Heart right ventricle (tissue), 16 donors: Measurements from ENCODE around the gene SEMA4B. TPM values are rescaled to one million over a fixed set of nuclear protein-coding genes. Genes with fewer than 3 reads are reported as not detected.
A peak's percentile ranks its signal among the peaks of the same experiment; 100 is the strongest.

Experiments
- ATAC-seq, 8 donors: fragments of 200-7000 bp; cut with Tn5 transposase; one replicate each; pipeline ENCODE4 v1.9.1; 2020; ENCODE audit warnings: mild to moderate bottlenecking in 8 of 8, moderate library complexity in 8 of 8, moderate number of reproducible peaks in 1 of 8
- DNase-seq, 2 donors: peaks; one replicate each; pipeline ENCODE4 v3.0.0-alpha.2; 2020
- H3K27ac ChIP-seq, 10 donors: fragments of 200-600 bp; sonication (generic) in 2 of 10; one replicate each; pipeline versions ENCODE4 v1.5.0 to v1.8.0; 2020 to 2022; ENCODE audit warnings: mild to moderate bottlenecking in 3 of 10
- H3K27me3 ChIP-seq, 7 donors: fragments of 200-600 bp; one replicate each; pipeline ENCODE4 v1.8.0; 2021 to 2022; ENCODE audit warnings: mild to moderate bottlenecking in 2 of 7
- H3K36me3 ChIP-seq, 9 donors: fragments of 200-600 bp; sonication (generic) in 1 of 9; one replicate each; pipeline versions ENCODE4 v1.5.0 to v1.8.0; 2020 to 2022; ENCODE audit warnings: mild to moderate bottlenecking in 2 of 9
- H3K4me1 ChIP-seq, 9 donors: fragments of 200-600 bp; sonication (generic) in 1 of 9; one replicate each; pipeline versions ENCODE4 v1.5.0 to v1.8.0; 2020 to 2022; ENCODE audit warnings: mild to moderate bottlenecking in 4 of 9
- H3K4me3 ChIP-seq, 10 donors: fragments of 200-600 bp; sonication (generic) in 2 of 10; one replicate each; pipeline versions ENCODE4 v1.5.0 to v1.8.0; 2020 to 2022; ENCODE audit warnings: mild to moderate bottlenecking in 7 of 10, moderate library complexity in 2 of 10
- H3K9me3 ChIP-seq, 11 donors: fragments of 200-600 bp in 10 of 11; sonication (generic) in 2 of 11; one replicate each; pipeline versions ENCODE4 v1.5.0 to v1.8.0; 2013 to 2022; ENCODE audit warnings: mild to moderate bottlenecking in 2 of 11, control low read depth in 1 of 11, moderate library complexity in 1 of 11
- CTCF ChIP-seq, 9 donors: fragments of 200-600 bp; sonication (generic) in 2 of 9; IDR thresholded peaks; one replicate each; pipeline versions ENCODE4 v1.5.0 to v1.8.0; 2021 to 2022; ENCODE audit warnings: antibody characterized with exemption in 9 of 9, mild to moderate bottlenecking in 5 of 9, moderate library complexity in 1 of 9
- WGBS, 2 donors: extraction: QIAGEN DNeasy Blood & Tissue Kit; methylation state at CpG; one replicate each; pipeline ENCODE4 v1.1.7; 2013; ENCODE audit warnings: inconsistent platforms in 1 of 2; 5-methylcytosine and 5-hydroxymethylcytosine counted together
- intact Hi-C, 10 donors: fragments of 100-400 bp; cut with DNase I; formaldehyde crosslinking; loops; one replicate each; pipeline versions ENCODE4 v1.11.1 to v1.14.2; 2022
- polyA plus RNA-seq, 2 donors: library from polyadenylated mRNA; stranded (reverse); fragments of 200-250 nt; gene quantifications; one replicate each; pipeline ENCODE4 v1.2.3, GENCODE V29; 2013
- total RNA-seq, 10 donors: library from RNA; stranded (reverse); fragmentation: NEBNext Ultra II Directional in 3 of 10; extraction: Animal tissue kit (Norgen Biotek cat#: 25700) in 3 of 10; gene quantifications; one replicate each; pipeline versions ENCODE4 v1.2.1 to v1.2.4, GENCODE V29; 2021 to 2023
- donor health status: Arrhythmogenic right ventricular cardiomyopathy.
- donor health status: ischemic (EF 13 %, LVEDD 7.1; RV severe dilation, severe dysfunction).
- donor health status: healthy with polysubstance abuse.
- donor health status: DM: no; HTN: yes; CAD: no.
- donor health status: DM: no; HTN: no; CAD: no.
- donor health status: ischemic (EF 25% LVEDD 6.9; RV normal size, moderate dysfunction).
- donor health status: ischemic (EF 25% LVEDD 5.7; RV mildly dilated, moderate dysfunction).
- donor health status: healthy.
- donor health status: DM: yes; HTN: yes; CAD: no.
- donor health status: Ischemic cardiomyopathy.
- donor health status: ischemic (EF 35%, LVEDD 5.7; RV mildly dilated, moderate dysfunction).
- donor health status: nonischemic (EF 11% LVEDD 7.7; RV severe dilation, severe dysfunction).
- donor health status: DM: yes; HTN: yes; CAD: no.
- donor health status: PGD.
- donor health status: ischemic (EF 29% LVEDD 5.4; RV normal size, mild dysfunction).
- donor health status: nonischemic (EF 23%, LVEDD 6.1; RV moderate dilation, normal function).

The SEMA4B gene
- total and polyA plus RNA-seq, 12 donors: 9.9 to 76.7 (median 18.4) TPM

- TF ChIP-seq CTCF (IDR thresholded peaks at IDR 0.05): no peak
- Histone ChIP-seq H3K27me3 (no peaks in the 10 kb centered on the region), H3K27ac (peak overlapping the region in 7 of 10 donors; percentile 9 to 57 (median 26)), H3K4me3 (no peak overlapping the region), H3K36me3 (peaks cover 0 to 41% (median 0%) of the 10 kb centered on the region in 9 donors), H3K4me1 (peaks cover 19 to 68% (median 42%) of the 10 kb centered on the region in 9 donors), H3K9me3 (no peaks in the 10 kb centered on the region)
- intact Hi-C loops: no loop called here
- DNase-seq (no peak), ATAC-seq (no peak)
- 82 to 84% methylated on average over 10 of the region's 10 CpGs for WGBS, 2 donors
These were observed 4.1 kb downstream of the SEMA4B start for GRCh38 chr15:90205050-90205848.

DNA sequence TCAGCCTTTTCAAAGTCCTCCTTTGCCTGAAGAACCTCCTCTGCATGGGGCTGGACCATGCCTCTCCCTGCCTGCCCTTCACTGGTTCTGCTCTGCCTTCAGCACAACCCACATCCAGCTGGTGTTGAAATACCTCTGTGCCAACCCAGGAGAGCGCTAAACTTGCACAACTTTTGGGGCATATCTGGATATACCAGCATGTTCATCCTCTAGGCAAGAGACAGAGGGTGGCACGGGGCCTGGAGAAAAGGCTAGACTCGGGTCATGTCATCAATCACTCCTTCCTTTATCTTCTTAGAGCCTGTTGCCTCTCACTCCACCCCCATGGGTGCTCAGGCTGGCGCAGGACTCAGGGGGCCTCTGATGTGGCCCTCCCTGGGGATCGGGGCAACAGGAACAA is 4.8 kb downstream of the SEMA4B start:
- Histone ChIP-seq H3K36me3 (peaks cover 0 to 46% (median 0%) of the 10 kb centered on the region in 9 donors), H3K27me3 (no peaks in the 10 kb centered on the region), H3K4me3 (no peak overlapping the region), H3K9me3 (no peaks in the 10 kb centered on the region), H3K4me1 (peaks cover 16 to 68% (median 37%) of the 10 kb centered on the region in 9 donors), H3K27ac (peak overlapping the region in 8 of 10 donors; percentile 9 to 57 (median 28))
- DNase-seq (no peak), ATAC-seq (peak in 4 of 8 donors; percentile 33 to 61 (median 44))
- no peak for TF ChIP-seq CTCF (IDR thresholded peaks at IDR 0.05)
- intact Hi-C loops: no loop called here
- WGBS, 2 donors: 44 to 57% methylated on average over 5 of the region's 5 CpGs

DNA sequence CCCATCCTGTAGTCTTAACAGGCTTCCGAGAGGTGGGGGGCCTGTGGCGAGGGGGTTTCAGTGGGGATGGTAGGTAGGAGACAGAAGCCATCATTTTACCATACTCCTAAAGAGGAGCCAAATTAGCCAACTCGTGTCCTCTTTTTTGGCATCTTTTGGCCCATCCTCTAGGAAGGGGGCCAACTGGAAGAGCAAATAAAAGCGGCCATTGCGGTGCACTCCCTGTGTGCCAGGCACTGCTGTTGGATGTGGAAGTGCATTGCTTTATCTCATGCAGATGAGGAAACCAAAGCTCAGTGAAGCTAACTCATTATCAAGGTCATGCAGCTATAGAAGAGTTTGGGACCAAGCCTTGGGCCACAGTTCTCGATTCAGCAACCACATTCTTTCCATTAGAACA is 6.1 kb downstream of the SEMA4B start:
- no peak for DNase-seq
- no peak for ATAC-seq
- no peaks in the 10 kb centered on the region for H3K9me3 ChIP-seq
- peaks cover 0 to 46% (median 0%) of the 10 kb centered on the region in 9 donors for H3K36me3 ChIP-seq
- WGBS, 2 donors: 92 to 96% methylated on average over 6 of the region's 6 CpGs
- H3K27ac ChIP-seq: no peak overlapping the region
- intact Hi-C loops: no loop called here
- no peak for TF ChIP-seq CTCF (IDR thresholded peaks at IDR 0.05)
- no peaks in the 10 kb centered on the region for H3K27me3 ChIP-seq
- peaks cover 17 to 75% (median 41%) of the 10 kb centered on the region in 9 donors for H3K4me1 ChIP-seq
- no peak overlapping the region for H3K4me3 ChIP-seq

- no peaks in the 10 kb centered on the region for H3K9me3 ChIP-seq
- H3K4me3 ChIP-seq: no peak overlapping the region
- ATAC-seq (no peak), DNase-seq (no peak)
- H3K36me3 ChIP-seq: peaks cover 0 to 42% (median 0%) of the 10 kb centered on the region in 9 donors
- H3K27ac ChIP-seq: no peak overlapping the region
- intact Hi-C loops: no loop called here
- peaks cover 13 to 73% (median 47%) of the 10 kb centered on the region in 9 donors for H3K4me1 ChIP-seq
- no peaks in the 10 kb centered on the region for H3K27me3 ChIP-seq
- no peak for TF ChIP-seq CTCF (IDR thresholded peaks at IDR 0.05)
- WGBS, 2 donors: 93 to 94% methylated on average over 6 of the region's 6 CpGs
These were observed 7.2 kb downstream of the SEMA4B start for GRCh38 chr15:90208356-90208755.
